NT2/D1 (cell line): ENCODE data around the gene PIGL.

Experiments
- SUZ12 ChIP-seq: IDR thresholded peaks from 2 replicates; pipeline ENCODE4 v1.6.1; 2011; ENCODE audit not compliant: insufficient read length, insufficient read depth; ENCODE audit errors: extremely low read depth
- YY1 ChIP-seq: IDR thresholded peaks from 2 replicates; pipeline ENCODE4 v1.6.1; 2011; ENCODE audit not compliant: insufficient read length, insufficient read depth
- ZNF274 ChIP-seq: IDR thresholded peaks from 2 replicates; pipeline ENCODE4 v1.6.1; 2011; ENCODE audit warnings: mild to moderate bottlenecking, low read depth, low read length

GRCh38 chr17:16243385-16243784 is 26.4 kb downstream of the PIGL start:
- TF ChIP-seq SUZ12 (no peak), ZNF274 (no peak), YY1 (no peak)
